Measurements from ENCODE around the gene SPDYE16. TPM values are rescaled to one million over a fixed set of nuclear protein-coding genes. Genes with fewer than 3 reads are reported as not detected.

Gene SPDYE16
- under 0.01 TPM in 1 of 2 replicates, not detected in the other for total RNA-seq

DNA sequence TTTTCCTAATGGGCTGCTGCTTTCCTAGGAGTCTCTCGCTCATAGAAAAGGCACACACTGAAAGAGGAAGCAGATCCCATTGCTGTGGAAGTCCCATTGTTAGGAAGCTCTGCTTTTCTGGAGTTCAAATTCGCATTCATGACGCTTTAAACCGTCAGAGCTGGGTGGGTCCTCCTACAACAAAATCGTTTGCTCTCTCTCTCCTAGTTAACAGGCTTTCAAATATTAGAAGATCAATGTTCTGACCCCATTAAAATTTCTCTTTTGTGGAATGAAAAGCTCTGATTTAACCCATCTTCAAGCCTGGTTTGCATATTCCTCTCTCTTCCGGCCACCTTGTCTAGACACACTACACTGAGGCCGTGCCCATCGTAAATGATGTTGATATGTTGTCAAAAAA is at the start of gene SPDYE16:
Gene SPDYE16, minus strand, starts transcription at position 101 of the 400 bp plus-strand sequence. CDS start 1,838 bp downstream, outside the sequence.

GRCh38 chr7:76509931-76510877 is 32.9 kb downstream of the SPDYE16 start, which contains the start of gene UPK3B:
Gene UPK3B, plus strand, starts transcription at chr7:76510552. Its CDS starts 101 bp downstream, at chr7:76510653.

Small RNAs within 50 kb of the gene (small RNA-seq; reads per million reads assigned to genes)
- not detected for gene RF00019

Other genes starting within 250 kb of the SPDYE16 start
- gene HSPB1, start 240.6 kb downstream of the SPDYE16 start, total RNA-seq, result 166 and 226 TPM in 2 replicates
- gene YWHAG, start 184.3 kb downstream of the SPDYE16 start, total RNA-seq, result 188 and 211 TPM in 2 replicates
- gene SSC4D, start 133.6 kb downstream of the SPDYE16 start, total RNA-seq, result 0.38 and 0.65 TPM in 2 replicates
- 4.2 and 6.5 TPM in 2 replicates for gene ZP3, start 118.3 kb downstream of the SPDYE16 start, total RNA-seq
- gene DTX2, start 81.6 kb downstream of the SPDYE16 start, total RNA-seq, result 6.9 and 7.3 TPM in 2 replicates
- gene UPK3B, start 32.7 kb downstream of the SPDYE16 start, total RNA-seq, result not detected in 2 replicates
- 9.5 and 11.8 TPM in 2 replicates for gene POMZP3, start 84.0 kb upstream of the SPDYE16 start, total RNA-seq

Data from vein endothelial cell (primary cell).